Measurements from ENCODE around the gene GANAB. TPM values are rescaled to one million over a fixed set of nuclear protein-coding genes. Genes with fewer than 3 reads are reported as not detected.

The GANAB gene
- total and polyA plus RNA-seq, 2 of the 13 experiments (the other 11 are each of a cell fraction or from before 2014, with no cell fraction given) = 99.5 to 234 TPM

DNA sequence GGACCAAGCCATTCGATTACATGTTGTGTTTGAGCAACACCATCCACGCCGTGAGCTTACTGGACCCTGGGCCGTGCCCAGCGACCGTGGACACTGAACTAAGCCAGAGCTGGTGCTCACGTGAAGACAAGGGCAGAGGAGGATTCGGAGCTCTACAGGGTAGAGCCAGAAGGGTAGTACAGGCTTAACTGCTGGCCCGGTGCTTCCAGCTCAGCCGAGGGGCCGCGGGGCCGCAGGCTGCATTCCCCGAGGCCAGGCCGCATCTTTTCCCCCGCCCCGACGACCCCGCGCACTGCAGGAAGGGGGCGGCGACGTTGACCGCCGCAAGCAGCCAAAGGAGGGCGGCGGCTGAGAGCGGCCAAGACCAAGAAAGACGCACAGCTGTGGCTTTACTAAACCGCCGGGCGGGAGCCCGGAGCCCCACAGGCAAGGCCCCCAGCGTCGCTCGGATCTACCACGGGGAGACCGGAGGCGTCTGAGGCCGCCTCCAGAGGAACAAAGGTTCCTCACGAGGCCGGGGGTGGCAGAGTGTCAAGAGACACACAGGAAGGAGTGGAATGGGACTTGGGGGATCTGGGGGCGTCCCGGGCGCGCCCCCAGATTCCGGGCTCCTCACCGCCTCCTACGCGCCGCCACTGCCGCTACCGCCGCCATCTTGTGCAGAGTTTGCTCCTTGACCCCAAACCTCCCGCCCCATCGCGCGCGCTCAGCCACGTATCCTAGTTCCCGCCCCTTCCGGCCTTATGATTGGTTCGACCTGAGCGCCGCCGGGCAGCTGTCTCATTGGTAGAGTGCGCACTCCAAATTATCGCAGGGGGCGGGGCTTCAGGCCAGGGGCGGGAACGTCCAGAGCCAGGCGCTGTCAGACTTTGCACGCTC, at the start of gene GANAB (continued):
- TF ChIP-seq DBP (CRISPR knock-in tag; IDR thresholded peaks at IDR 0.05; ENCODE audit: not compliant biosample characterization) = no peak
- 0 out of 2 replicates have a peak, but pooled peaks have one; percentile 24 for TF ChIP-seq TFE3 (CRISPR knock-in tag; IDR thresholded peaks at IDR 0.05)
- TF ChIP-seq ZNF253 (CRISPR knock-in tag; IDR thresholded peaks at IDR 0.05; ENCODE audit: borderline replicate concordance) = no peak
- no peak for TF ChIP-seq ZMYM2 (CRISPR knock-in tag; IDR thresholded peaks at IDR 0.05)
- TF ChIP-seq IKZF4 (CRISPR knock-in tag; IDR thresholded peaks at IDR 0.05; ENCODE audit: borderline replicate concordance, low read depth, not compliant biosample characterization) = no peak
- no peak; the same call in 1 of the 2 replicates for TF ChIP-seq FOXJ3 (CRISPR knock-in tag; IDR thresholded peaks at IDR 0.05; ENCODE audit: borderline replicate concordance)
- TF ChIP-seq SRY (CRISPR knock-in tag; IDR thresholded peaks at IDR 0.05) = peak; percentile 89
- TF ChIP-seq MAZ (IDR thresholded peaks at IDR 0.05; ENCODE audit: borderline replicate concordance, low read depth, low read length) = no peak
- no peak; the same call in 1 of the 2 replicates for TF ChIP-seq MAZ (CRISPR knock-in tag; IDR thresholded peaks at IDR 0.05; ENCODE audit: low read depth)
- no peak for TF ChIP-seq TEF (CRISPR knock-in tag; IDR thresholded peaks at IDR 0.05)
- TF ChIP-seq, protein P1, sequence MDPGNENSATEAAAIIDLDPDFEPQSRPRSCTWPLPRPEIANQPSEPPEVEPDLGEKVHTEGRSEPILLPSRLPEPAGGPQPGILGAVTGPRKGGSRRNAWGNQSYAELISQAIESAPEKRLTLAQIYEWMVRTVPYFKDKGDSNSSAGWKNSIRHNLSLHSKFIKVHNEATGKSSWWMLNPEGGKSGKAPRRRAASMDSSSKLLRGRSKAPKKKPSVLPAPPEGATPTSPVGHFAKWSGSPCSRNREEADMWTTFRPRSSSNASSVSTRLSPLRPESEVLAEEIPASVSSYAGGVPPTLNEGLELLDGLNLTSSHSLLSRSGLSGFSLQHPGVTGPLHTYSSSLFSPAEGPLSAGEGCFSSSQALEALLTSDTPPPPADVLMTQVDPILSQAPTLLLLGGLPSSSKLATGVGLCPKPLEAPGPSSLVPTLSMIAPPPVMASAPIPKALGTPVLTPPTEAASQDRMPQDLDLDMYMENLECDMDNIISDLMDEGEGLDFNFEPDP (CRISPR knock-in tag; conservative IDR thresholded peaks at IDR 0.05) = no peak
- 0 out of 2 replicates have a peak, but pooled peaks have one; percentile 28 for TF ChIP-seq ZNF773 (CRISPR knock-in tag; IDR thresholded peaks at IDR 0.05; ENCODE audit: borderline replicate concordance)
- no peak for TF ChIP-seq ZNF354B (CRISPR knock-in tag; IDR thresholded peaks at IDR 0.05)
- TF ChIP-seq MTF1 (CRISPR knock-in tag; IDR thresholded peaks at IDR 0.05) = no peak
- peak; percentile 63; the same call in 1 of the 2 replicates for TF ChIP-seq NCOA1 (CRISPR knock-in tag; IDR thresholded peaks at IDR 0.05)
- peak; percentile 17 for TF ChIP-seq RXRB (CRISPR knock-in tag; IDR thresholded peaks at IDR 0.05; ENCODE audit: borderline replicate concordance)
- no peak for TF ChIP-seq TOE1 (CRISPR knock-in tag; IDR thresholded peaks at IDR 0.05)
- TF ChIP-seq ZMYM3 (CRISPR knock-in tag; IDR thresholded peaks at IDR 0.05) = no peak
- TF ChIP-seq, protein P2, sequence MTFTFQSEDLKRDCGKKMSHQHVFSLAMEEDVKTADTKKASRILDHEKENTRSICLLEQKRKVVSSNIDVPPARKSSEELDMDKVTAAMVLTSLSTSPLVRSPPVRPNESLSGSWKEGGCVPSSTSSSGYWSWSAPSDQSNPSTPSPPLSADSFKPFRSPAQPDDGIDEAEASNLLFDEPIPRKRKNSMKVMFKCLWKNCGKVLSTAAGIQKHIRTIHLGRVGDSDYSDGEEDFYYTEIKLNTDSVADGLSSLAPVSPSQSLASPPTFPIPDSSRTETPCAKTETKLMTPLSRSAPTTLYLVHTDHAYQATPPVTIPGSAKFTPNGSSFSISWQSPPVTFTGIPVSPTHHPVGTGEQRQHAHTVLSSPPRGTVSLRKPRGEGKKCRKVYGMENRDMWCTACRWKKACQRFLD (CRISPR knock-in tag; IDR thresholded peaks at IDR 0.05; ENCODE audit: borderline replicate concordance) = no peak; the same call in 1 of the 2 replicates
- TF ChIP-seq, protein P3, sequence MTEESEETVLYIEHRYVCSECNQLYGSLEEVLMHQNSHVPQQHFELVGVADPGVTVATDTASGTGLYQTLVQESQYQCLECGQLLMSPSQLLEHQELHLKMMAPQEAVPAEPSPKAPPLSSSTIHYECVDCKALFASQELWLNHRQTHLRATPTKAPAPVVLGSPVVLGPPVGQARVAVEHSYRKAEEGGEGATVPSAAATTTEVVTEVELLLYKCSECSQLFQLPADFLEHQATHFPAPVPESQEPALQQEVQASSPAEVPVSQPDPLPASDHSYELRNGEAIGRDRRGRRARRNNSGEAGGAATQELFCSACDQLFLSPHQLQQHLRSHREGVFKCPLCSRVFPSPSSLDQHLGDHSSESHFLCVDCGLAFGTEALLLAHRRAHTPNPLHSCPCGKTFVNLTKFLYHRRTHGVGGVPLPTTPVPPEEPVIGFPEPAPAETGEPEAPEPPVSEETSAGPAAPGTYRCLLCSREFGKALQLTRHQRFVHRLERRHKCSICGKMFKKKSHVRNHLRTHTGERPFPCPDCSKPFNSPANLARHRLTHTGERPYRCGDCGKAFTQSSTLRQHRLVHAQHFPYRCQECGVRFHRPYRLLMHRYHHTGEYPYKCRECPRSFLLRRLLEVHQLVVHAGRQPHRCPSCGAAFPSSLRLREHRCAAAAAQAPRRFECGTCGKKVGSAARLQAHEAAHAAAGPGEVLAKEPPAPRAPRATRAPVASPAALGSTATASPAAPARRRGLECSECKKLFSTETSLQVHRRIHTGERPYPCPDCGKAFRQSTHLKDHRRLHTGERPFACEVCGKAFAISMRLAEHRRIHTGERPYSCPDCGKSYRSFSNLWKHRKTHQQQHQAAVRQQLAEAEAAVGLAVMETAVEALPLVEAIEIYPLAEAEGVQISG (CRISPR knock-in tag; IDR thresholded peaks at IDR 0.05) = peak; percentile 84
